ENCODE measurements around the gene GABRB1.

Gene GABRB1

GRCh38 chr4:47372561-47372960, 341.2 kb downstream of the GABRB1 start:
- TF ChIP-seq ZC3H10 (CRISPR knock-in tag; IDR thresholded peaks at IDR 0.05): no peak
- TF ChIP-seq ZNF70 (CRISPR knock-in tag; IDR thresholded peaks at IDR 0.05): no peak
- no peak for TF ChIP-seq SNAI2 (CRISPR knock-in tag; IDR thresholded peaks at IDR 0.05)
- no peak for TF ChIP-seq ZNF565 (CRISPR knock-in tag; conservative IDR thresholded peaks at IDR 0.05; ENCODE audit: low read depth)
- no peak for TF ChIP-seq GLIS3 (CRISPR knock-in tag; IDR thresholded peaks at IDR 0.05)
- no peak for TF ChIP-seq ZFP30 (CRISPR knock-in tag; IDR thresholded peaks at IDR 0.05)
- ATAC-seq: no peak

GRCh38 chr4:47373174-47373573, 341.8 kb downstream of the GABRB1 start:
- no peak for TF ChIP-seq ISL1 (CRISPR knock-in tag; IDR thresholded peaks at IDR 0.05)
- TF ChIP-seq ZNF70 (CRISPR knock-in tag; IDR thresholded peaks at IDR 0.05): no peak
- no peak for TF ChIP-seq RARB (CRISPR knock-in tag; IDR thresholded peaks at IDR 0.05)
- TF ChIP-seq OSR1 (CRISPR knock-in tag; IDR thresholded peaks at IDR 0.05): no peak
- no peak for TF ChIP-seq GLIS3 (CRISPR knock-in tag; IDR thresholded peaks at IDR 0.05)
- no peak for TF ChIP-seq TCF4 (CRISPR knock-in tag; IDR thresholded peaks at IDR 0.05; ENCODE audit: borderline replicate concordance)
- no peak for TF ChIP-seq TSHZ2 (CRISPR knock-in tag; IDR thresholded peaks at IDR 0.05)
- TF ChIP-seq ESRRG (CRISPR knock-in tag; IDR thresholded peaks at IDR 0.05): no peak
- no peak for TF ChIP-seq POU6F1 (CRISPR knock-in tag; IDR thresholded peaks at IDR 0.05; ENCODE audit: borderline replicate concordance, low read depth)
- no peak for TF ChIP-seq CREB5 (CRISPR knock-in tag; IDR thresholded peaks at IDR 0.05; ENCODE audit: low read depth)
- no peak for TF ChIP-seq PPARA (CRISPR knock-in tag; IDR thresholded peaks at IDR 0.05; ENCODE audit: borderline replicate concordance)
- no peak for TF ChIP-seq CSDC2 (CRISPR knock-in tag; IDR thresholded peaks at IDR 0.05)
- no peak for TF ChIP-seq ZFP30 (CRISPR knock-in tag; IDR thresholded peaks at IDR 0.05)
- TF ChIP-seq ZFP3 (CRISPR knock-in tag; IDR thresholded peaks at IDR 0.05): no peak
- no peak for TF ChIP-seq PATZ1 (CRISPR knock-in tag; IDR thresholded peaks at IDR 0.05; ENCODE audit: borderline replicate concordance)
- no peak for TF ChIP-seq BACH2 (CRISPR knock-in tag; IDR thresholded peaks at IDR 0.05; ENCODE audit: borderline replicate concordance)
- no peak for TF ChIP-seq ZNF8 (CRISPR knock-in tag; IDR thresholded peaks at IDR 0.05)
- no peak for TF ChIP-seq ARNTL (CRISPR knock-in tag; IDR thresholded peaks at IDR 0.05; ENCODE audit: borderline replicate concordance, low read depth)
- no peak for TF ChIP-seq SNAI2 (CRISPR knock-in tag; IDR thresholded peaks at IDR 0.05)
- TF ChIP-seq CSRNP3 (CRISPR knock-in tag; IDR thresholded peaks at IDR 0.05): no peak
- no peak for ATAC-seq

- TF ChIP-seq ZNF8 (CRISPR knock-in tag; IDR thresholded peaks at IDR 0.05): no peak
- TF ChIP-seq ZNF70 (CRISPR knock-in tag; IDR thresholded peaks at IDR 0.05): no peak
- TF ChIP-seq ZFP3 (CRISPR knock-in tag; IDR thresholded peaks at IDR 0.05): no peak
- no peak for TF ChIP-seq TCF4 (CRISPR knock-in tag; IDR thresholded peaks at IDR 0.05; ENCODE audit: borderline replicate concordance)
- no peak for TF ChIP-seq CREB5 (CRISPR knock-in tag; IDR thresholded peaks at IDR 0.05; ENCODE audit: low read depth)
- TF ChIP-seq ESRRG (CRISPR knock-in tag; IDR thresholded peaks at IDR 0.05): no peak
- TF ChIP-seq OSR1 (CRISPR knock-in tag; IDR thresholded peaks at IDR 0.05): no peak
- TF ChIP-seq ZFP30 (CRISPR knock-in tag; IDR thresholded peaks at IDR 0.05): no peak
- no peak for TF ChIP-seq RARB (CRISPR knock-in tag; IDR thresholded peaks at IDR 0.05)
- TF ChIP-seq POU6F1 (CRISPR knock-in tag; IDR thresholded peaks at IDR 0.05; ENCODE audit: borderline replicate concordance, low read depth): no peak
- TF ChIP-seq ARNTL (CRISPR knock-in tag; IDR thresholded peaks at IDR 0.05; ENCODE audit: borderline replicate concordance, low read depth): no peak
- TF ChIP-seq CSRNP3 (CRISPR knock-in tag; IDR thresholded peaks at IDR 0.05): no peak
- TF ChIP-seq SNAI2 (CRISPR knock-in tag; IDR thresholded peaks at IDR 0.05): no peak
- no peak for TF ChIP-seq TOX (CRISPR knock-in tag; IDR thresholded peaks at IDR 0.05; ENCODE audit: borderline replicate concordance)
- no peak for TF ChIP-seq GLIS3 (CRISPR knock-in tag; IDR thresholded peaks at IDR 0.05)
Measured at GRCh38 chr4:47373709-47374108, 342.3 kb downstream of the GABRB1 start.

More at GRCh38 chr4:47373709-47374108, 342.3 kb downstream of the GABRB1 start:
- no peak for ATAC-seq

All from SK-N-SH treated with all-trans-retinoic acid at 6 μM for 48 hours (cell line).